Inferior parietal cortex (tissue), 1 donor: ENCODE data around the gene CCDC174.
"Not testable (repeated sequence)": the region's sequence is repeated elsewhere in the genome, so short reads cannot be mapped to it uniquely, and the experiment has no call there.

Experiments
- DNase-seq: peaks from one replicate; pipeline ENCODE4 v3.0.0-alpha.2; 2016; ENCODE audit errors: extremely low spot score

Gene CCDC174

DNA sequence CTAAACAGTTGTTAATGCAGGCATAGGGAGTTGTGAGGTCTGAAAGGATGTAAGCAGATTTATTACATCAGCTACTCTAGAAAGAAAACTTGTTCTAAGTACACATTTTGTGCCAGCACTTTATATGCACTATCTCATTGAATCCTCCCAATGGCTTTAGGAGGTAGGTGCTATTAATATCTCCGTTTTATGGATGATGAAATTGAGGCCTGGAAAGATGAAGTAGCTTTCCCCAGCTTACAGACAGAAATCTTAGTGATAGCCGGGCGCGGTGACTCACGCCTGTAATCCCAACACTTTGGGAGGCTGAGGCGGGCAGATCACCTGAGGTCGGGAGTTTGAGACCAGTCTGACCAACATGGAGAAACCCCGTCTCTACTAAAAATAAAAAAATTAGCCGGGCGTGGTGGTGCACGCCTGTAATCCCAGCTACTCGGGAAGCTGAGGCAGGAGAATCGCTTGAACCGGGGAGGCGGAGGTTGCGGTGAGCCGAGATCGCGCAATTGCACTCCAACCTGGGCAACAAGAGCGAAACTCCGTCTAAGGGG, 872 bp downstream of the CCDC174 start:
- not testable (repeated sequence) for DNase-seq

DNA sequence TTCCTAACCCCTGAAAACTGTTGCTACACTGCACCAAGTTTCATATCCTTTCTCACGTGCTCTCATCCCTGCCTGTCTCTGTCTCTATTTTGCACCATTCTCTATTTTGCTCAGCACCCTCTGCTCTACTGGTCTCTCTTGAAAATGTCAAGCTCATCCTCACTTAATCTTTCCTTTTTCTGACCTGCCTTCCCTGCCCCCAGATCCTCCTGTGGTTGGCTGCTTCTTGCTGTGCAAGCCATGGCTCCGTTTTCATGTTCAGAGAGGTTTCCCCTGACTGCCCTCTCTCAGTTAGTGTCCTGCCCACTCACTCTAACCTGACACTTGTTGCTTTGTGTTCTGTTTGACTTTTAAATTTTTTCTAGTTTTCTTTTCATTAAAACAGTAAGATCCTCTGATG, 6.0 kb downstream of the CCDC174 start:
- no peak for DNase-seq

DNA sequence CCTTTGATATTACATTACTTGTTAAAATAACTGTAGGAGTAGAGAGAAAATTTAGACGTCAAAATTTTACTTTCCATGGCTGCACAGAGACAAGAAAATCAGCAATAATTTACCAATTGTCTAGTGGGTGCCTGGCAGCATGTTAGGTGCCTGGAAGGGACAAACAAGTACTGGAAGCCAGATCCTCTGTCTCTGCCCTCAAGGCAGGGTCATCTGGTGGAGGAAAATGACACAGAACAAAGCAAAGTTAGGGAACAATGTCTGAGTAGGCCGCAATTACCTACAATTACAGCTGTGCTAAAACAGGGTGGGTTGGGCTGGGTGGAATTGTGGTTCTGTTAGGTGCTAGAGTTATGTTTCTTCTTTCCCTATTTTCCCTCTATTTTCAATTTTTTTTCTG, 7.4 kb downstream of the CCDC174 start:
- DNase-seq = no peak

DNA sequence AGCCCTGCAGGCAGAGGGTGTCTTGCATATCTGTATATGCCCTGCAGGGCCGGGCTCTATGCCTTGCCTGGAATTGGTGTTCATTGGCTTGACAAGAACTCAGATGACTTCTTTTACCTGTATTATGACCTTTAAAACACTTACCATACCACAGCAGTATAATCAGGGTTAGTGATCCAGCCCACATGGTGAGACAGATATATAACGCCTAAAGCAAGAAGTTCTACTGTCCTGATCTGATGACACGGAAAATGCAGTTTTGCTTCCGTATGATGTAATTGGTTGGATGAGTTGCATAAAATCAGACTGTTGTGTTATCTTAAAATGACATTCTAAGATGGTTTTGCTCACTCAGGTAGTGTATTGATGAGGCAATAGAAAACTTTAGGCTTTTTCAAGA, 9.4 kb downstream of the CCDC174 start:
- no peak for DNase-seq

DNA sequence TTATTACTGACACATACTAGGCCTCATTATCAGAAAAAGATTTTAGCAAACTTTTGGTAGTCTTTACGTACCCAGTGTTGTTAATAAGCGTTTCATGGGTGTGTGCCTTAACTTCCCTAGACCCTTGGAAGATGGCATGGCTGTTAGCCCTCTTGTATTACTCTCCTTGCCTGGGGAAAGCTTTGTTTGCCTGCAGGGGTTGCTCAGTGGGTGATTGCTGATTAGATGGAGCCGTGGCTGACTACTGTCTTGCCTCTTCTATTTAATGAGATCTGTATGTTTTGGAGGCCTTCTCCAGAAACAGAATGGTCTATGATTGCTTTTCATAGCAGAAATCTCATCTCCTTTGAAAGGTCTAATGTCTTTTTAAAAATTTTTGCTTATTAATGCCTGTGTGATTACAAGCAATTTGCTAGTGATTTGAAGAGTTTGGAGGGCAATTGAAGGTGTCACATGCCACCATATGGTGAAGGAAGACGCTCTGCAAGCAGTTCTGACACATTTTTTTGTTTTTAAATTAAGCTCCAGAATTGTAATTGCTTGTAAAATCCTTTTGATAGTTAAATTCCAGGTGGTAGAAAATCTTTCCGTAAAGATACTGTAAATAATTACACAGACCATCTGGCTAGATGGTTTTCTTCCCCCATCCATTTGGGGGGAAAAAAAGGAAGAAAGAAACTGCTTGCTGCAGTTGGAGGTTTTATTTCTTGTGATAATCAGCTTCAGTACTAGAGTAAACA, 12.0 kb downstream of the CCDC174 start:
- DNase-seq = no peak

DNA sequence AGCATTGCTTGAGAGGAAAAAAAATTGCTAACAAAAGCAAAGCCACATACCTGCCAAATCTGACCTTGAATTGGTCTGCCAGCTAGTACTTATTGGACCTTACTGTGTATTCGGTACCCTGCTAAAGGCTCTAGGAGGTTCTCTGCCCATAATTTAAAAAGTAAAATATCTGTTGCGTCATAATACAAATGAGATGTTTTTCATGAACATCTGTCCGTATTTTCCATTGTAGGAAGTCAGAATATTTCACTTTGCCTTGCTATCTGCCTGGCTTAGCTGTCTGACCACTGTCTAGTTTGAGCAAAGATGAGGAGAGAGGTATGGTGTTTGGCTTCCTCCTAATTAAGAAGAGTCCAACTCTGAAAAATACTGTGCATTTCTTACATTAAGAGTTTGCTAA, 12.6 kb downstream of the CCDC174 start:
- no peak for DNase-seq

DNA sequence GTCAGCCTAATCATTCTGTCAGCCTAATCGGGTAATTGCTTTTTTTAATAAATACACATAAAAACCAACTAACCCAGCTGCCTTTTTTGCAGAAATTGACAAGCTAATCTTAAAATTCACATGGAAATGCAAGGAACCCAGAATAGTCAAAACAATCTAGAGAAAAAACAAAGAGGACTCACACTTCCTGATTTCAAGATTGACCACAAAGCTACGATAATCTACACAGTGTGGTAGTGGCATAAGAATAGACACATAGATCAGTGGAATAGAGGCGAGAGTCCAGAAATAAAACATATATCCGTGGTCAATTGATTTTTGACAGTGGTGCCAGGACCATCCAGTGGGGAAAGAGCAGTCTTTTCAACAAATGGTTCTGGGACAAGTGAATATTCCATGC, 21.0 kb downstream of the CCDC174 start:
- no peak for DNase-seq

DNA sequence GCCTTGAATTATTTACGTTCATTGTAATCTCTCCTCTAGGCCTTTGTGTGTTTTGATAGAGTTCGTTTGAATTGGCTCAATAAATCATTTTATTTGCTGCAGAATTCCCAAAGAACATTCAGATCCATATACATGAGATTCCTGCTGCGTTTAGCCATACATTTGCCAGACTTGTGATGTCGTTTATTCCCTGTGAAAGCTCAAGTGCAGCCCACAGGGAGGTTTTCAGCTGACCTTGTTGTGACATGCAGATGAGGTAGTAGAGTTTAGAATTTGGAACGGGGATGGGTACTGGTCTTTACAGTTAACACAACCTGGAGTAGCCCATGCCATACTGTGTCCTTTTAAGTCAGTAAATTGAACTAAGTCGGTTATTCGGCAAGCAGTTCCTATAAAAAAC, 23.3 kb downstream of the CCDC174 start, which contains the start of gene C3orf20:
Gene C3orf20, plus strand, starts transcription at position 301 of the 400 bp plus-strand sequence. CDS start 7,573 bp downstream, outside the sequence.
- no peak for DNase-seq

DNA sequence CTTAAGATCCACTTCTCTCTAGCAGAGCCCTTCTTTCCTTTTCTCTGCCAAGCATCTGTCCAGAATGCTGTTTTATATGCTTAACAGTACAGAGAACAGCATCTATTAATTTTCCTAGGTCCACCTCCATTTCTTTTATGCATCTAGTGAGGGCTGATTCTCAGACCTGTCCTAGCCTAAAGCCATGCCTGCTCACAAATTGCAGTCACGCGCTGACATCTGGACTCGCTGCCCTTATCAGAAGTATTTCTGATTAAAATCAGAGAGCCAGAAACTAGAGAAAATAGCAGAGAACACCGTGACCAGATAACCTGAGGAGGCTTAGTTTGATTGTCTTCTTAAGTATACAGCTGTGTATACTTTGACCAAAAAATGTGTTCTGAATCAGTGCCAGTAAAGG, 25.3 kb downstream of the CCDC174 start:
- DNase-seq = no peak

DNA sequence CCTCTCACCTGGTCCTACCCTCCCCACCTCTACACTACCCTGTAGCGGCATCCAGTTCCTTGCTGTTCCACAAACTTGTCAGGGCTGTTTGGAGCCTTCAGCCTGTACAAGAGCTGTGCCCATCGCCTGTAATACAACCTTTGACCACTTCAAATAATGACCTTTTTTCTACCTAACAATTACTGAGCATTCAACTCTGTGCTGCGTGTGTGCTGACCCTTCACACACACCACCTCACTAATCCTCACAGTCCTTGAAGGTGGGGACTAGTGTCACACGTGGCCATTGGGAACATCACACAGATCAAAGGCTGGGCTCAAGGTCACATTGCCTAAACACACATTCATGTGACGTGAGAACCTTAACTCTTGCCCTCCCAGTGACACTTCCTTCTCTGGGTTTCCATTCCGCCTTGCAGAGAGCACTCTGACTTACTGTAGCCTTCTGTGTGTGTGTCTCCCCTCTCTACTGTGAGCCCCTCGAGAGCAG, 26.5 kb downstream of the CCDC174 start:
- DNase-seq = no peak

DNA sequence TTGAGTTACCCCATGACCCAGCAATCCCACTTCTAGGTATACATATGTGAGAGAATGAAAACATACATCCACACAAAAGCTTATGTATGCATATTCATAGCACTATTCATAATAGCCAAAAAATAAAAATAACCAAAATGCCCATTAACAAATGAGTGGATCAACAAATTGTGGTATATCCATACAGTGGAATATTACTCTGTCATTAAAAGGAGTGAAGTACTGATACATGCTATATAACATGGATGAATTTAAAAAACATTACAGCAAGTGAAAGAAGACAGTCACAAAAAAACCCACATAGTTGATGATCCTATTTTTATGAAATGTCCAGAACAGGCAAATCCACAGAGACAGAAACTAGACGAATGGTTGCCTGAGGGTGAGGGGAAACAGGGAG, 28.6 kb downstream of the CCDC174 start:
- DNase-seq = no peak

DNA sequence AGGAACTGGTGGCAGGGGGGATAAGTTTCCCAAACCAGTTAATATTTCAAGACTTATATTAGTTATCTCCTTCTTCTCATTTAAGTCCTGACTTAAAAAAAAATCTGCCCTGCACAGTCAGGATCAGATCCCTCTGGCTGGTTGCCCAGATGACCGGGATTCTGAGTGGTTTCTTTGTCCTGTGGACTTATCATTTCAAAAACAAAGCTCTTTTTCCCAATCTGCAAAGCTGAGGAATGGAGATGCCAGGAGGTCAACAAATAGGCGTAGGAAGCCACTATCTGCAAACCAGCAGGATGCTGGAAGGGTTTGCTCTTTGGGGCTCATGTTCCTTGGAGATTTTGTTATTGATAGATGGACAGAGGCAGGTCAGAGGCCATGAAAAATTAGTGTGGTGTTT, 29.2 kb downstream of the CCDC174 start:
- no peak for DNase-seq

DNA sequence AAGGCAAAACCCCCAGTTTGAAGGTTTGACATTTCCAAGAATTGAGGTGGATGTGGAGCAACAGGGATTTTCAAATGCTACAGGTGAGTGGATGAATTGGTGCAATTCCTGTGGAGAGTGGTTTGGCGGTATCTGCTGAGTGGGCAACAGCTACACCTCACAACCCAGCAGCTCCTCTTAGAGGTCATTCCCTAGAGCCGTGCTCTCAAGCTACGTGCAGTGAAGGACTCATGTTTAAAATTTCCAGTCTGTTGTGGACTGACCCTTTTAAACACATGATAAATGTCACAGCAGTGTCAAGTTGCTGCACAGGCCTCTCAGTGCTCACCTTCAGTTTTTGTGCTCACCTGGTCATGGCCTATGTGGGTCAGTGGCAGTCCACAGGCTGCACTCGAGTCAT, 32.9 kb downstream of the CCDC174 start:
- no peak for DNase-seq

DNA sequence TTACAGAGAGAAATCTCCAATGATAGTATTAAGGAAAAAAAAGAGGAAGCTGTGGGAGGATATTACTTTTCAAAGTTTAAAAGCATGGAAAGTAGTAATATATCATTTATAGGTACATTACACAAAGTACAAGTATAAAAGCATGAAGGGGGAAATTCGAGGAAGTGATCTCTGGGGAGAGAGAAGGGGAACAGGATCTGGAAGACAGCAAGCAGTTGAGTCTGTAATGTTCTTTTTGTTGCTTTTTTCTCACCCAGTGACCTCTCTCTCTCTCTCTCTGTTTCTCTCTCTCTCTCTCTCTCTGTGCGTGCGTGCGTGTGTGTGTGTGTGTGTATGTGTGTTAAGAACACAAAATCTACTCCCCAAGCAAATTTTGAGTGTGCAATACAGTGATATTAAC, 33.6 kb downstream of the CCDC174 start:
- no peak for DNase-seq

DNA sequence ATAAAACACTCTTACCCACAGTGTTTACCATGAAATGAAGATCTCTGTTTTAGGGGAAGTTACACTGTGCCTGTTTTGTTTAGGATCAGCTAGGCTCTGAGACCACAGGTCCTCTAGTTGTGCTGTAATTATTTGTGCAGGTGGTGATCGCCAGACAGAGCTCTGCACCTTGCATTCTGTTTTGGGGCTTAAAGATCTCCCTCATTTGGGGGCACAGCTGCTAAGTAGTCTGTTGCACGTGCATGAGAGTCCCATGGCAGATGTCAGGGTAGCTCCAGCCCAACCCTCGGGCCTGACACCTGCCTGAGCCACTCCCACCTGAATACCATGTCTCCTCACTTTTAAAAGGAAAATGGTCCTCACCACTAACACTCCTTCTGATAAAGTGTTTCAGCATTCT, 35.8 kb downstream of the CCDC174 start:
- DNase-seq = no peak

DNA sequence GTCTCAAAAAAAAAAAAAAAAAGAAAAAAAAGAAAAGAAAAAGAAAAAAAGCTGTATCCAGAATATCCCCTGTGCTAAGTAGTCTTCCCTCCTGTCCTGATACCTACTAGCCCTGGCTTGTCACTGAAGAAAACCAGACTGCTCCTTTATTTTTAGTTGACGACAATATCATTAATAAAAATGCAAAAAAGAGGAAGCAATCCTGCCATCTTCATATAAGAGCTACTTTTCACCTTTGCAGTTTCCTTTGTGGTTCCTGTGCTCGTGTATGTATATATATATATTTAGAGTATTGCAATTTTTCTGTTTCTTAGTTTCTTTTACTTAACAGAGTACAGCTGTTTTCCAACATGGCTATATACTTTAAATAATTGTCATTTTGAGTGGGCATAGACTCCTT, 37.0 kb downstream of the CCDC174 start:
- DNase-seq = no peak

DNA sequence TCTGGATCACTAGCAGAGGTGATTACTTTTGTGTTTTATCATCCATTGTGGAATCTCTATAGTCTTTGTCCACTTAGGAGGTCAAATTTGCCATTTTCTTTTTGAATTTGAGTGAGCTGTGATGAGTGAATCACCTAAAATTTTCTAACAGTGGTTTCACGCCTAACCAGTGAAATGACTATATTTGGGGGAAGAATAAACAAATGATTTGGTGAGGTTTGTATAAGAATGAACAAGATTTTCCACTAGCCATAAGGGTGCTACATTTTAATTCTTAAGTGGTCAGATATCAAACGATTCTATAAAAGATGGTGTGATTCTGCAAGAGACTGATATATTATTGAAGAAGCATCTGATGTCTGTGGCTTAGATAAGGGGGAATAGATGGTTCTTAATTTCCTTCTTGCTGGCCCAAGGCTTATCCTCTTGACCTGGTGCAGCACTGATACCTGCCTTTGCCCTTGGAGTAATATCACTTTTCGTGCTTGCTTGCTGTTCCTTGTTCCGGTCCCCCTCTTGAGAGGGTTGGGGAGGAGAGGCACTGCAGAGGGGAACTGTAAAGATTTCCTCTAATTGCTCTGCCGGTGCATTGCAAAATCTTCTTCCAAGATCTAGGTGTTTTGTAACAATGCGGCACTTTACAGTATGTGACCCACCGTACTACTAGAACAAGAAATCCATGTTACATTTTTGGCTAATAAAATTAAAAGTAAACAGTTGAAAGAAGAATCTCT, 37.9 kb downstream of the CCDC174 start:
- no peak for DNase-seq

DNA sequence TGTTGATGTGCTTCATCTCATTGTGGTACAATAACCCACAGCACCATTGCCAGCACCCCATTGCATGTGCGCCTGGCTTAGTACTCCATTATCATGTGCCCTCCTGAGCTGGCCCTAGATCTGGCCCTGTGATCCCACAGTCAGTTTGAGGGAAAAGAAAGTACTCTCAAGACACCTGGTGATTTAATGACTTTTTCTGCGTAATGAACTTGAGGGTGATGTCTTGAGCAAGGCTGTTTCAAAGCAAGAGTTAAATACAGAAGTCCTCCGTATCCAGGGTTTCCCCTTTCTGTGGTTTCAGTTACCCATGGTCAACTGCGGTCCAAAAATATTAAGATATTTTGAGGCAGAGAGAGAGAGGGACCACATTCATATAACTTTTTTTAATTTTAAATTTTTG, 39.7 kb downstream of the CCDC174 start:
- no peak for DNase-seq

DNA sequence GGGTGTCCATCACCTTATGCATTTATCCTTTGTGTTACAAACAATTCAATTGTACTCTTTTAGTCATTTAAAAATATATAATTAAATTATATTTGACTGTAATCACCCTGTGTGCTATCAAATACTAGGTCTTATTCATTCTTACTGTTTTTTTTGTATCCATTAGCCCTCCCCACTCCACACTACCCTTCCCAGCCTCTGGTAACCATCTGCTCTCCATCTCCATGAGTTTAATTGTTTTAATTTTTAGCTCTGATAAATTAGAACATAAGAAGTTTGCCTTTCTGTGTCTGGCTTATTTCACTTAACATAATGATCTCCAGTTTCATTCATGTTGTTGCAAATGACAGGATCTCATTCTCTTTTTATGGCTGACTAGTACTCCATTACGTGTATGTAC, 40.2 kb downstream of the CCDC174 start:
- DNase-seq = no peak

DNA sequence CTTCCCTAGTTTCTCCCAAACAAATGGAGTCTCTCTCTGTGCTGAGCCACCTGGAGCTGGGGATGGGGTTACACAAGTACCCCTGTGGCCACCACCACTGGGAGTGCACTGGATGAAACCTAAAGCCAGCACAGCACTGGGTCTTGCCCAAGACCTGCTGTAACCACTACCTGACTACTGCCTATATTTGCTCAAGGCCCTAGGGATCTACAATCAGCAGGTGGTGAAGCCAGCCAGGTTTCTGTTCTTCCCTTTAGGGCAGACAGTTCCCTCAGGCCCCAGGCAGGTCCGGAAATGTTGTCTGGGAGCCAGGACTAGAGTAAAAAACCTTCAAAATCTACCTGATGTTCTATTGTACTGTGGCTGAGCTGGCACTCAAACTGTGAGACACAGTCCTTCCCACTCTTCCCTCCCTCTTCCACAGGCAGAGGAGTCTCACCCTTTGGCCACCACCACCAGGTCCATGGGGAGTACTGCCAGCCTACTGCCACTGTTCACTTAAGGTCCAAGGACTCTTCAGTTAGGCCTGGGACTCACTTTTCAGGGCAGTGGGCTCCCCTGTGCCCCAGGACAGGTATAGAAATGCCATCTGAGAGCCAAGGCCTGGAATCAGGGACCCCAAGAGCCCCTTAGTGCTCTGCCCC, 47.2 kb downstream of the CCDC174 start:
- no peak for DNase-seq

DNA sequence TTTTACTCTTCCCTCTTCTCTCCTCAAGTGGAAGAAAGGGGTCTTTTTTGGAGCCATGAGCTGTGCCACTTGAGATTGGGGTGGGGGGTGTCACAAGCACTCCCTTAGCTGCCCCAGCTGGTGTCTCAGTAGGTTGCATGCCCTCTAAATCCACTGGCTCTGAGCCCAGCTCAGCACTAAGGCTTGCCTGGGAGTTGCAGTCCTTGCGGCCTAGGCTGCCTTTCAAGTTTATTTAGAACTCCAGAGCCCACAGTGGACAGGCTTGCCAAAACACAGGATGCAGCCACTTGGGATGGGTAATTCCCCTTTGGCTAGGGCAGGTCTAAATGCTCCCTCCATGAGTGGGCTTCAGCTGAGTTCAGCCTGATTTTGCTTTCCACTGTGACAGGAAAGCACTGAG, 48.1 kb downstream of the CCDC174 start:
- no peak for DNase-seq

DNA sequence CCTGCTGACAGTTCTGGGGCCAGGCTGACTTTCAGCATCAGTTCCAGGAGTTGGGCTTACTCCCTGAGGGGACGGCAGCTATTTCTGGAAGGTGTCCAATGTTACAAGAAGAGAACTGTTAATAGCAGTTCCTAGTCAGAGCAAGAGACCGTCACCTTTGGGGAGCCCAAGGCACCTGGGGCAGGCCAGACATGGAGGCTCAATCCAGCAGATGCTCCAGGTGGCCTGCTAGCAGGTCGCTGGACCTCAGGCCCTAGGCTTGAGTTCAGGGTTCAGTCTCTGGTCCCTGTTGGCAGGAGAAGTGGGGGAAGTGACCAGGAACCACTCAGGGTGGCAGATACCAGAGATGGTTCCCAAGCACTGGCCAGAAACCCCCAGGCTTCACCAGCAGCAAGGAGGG, 49.3 kb downstream of the CCDC174 start:
- DNase-seq = no peak
